ENCODE measurements around the gene LACTB. TPM values are rescaled to one million over a fixed set of nuclear protein-coding genes. Genes with fewer than 3 reads are reported as not detected.
"Not testable (repeated sequence)": the region's sequence is repeated elsewhere in the genome, so short reads cannot be mapped to it uniquely, and the experiment has no call there.

LACTB gene
- total and polyA plus RNA-seq, 11 donors, result 17.9 to 31.0 (median 22.7) TPM

- no peaks in the 10 kb centered on the region for H3K9me3 ChIP-seq
- ATAC-seq (no peak), DNase-seq (no peak)
- WGBS, 4 donors, result 84 to 92% (median 87%) methylated on average over 3 of the region's 3 CpGs
- no peak for TF ChIP-seq CTCF (IDR thresholded peaks at IDR 0.05)
- no peak for TF ChIP-seq POLR2A (IDR thresholded peaks at IDR 0.05)
- H3K27me3 ChIP-seq, result no peaks in the 10 kb centered on the region
- H3K4me3 ChIP-seq, result no peak overlapping the region
- intact Hi-C loops (cut with DNase I), result no loop called here
- no peak overlapping the region for H3K27ac ChIP-seq
- no peaks in the 10 kb centered on the region for H3K36me3 ChIP-seq
- peaks cover 0 to 7% (median 0%) of the 10 kb centered on the region in 12 donors for H3K4me1 ChIP-seq
Observed at GRCh38 chr15:63103416-63103815, 18.2 kb upstream of the LACTB start.

- 61 to 88% (median 69%) methylated on average over 7 of the region's 7 CpGs for WGBS, 4 donors
- Histone ChIP-seq H3K27me3 (no peaks in the 10 kb centered on the region), H3K4me3 (no peak overlapping the region), H3K4me1 (peaks cover 0 to 7% (median 0%) of the 10 kb centered on the region in 12 donors), H3K36me3 (no peaks in the 10 kb centered on the region), H3K9me3 (no peaks in the 10 kb centered on the region), H3K27ac (no peak overlapping the region)
- ATAC-seq (no peak), DNase-seq (no peak)
- intact Hi-C loops (cut with DNase I), result no loop called here
- no peak for TF ChIP-seq CTCF (IDR thresholded peaks at IDR 0.05)
- TF ChIP-seq POLR2A (IDR thresholded peaks at IDR 0.05), result no peak
Observed at GRCh38 chr15:63104727-63105126, 16.9 kb upstream of the LACTB start.

DNA sequence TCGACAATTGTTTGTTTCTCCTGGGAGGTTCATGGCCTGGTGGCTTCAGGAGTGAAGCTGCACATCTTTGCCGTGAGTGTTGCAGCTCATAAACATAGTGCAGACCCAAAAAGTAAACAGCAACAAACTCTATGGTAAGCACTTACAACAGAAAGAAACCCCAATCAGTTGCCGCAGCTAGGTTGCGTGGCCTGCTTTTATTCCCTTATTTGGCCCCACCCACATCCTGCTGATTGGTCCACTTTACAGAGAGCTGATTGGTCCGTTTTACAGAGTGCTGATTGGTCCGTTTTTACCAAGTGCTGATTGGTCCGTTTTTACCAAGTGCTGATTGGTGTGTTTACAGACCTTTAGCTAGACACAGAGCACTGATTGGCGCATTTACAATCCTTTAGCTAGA lies 16.3 kb upstream of the LACTB start:
- ATAC-seq; H3K4me3 ChIP-seq; H3K36me3 ChIP-seq; DNase-seq; H3K9me3 ChIP-seq; intact Hi-C loops (cut with DNase I); H3K4me1 ChIP-seq; H3K27ac ChIP-seq; H3K27me3 ChIP-seq: not testable (repeated sequence)
- WGBS, 4 donors, result 78 to 91% (median 81%) methylated on average over 8 of the region's 8 CpGs

- Histone ChIP-seq H3K27ac (peak overlapping the region in 1 of 12 donors; percentile 19), H3K4me3 (no peak overlapping the region), H3K4me1 (peaks cover 0 to 7% (median 0%) of the 10 kb centered on the region in 12 donors), H3K36me3 (no peaks in the 10 kb centered on the region), H3K9me3 (no peaks in the 10 kb centered on the region), H3K27me3 (no peaks in the 10 kb centered on the region)
- TF ChIP-seq POLR2A (IDR thresholded peaks at IDR 0.05), result no peak
- no peak for TF ChIP-seq CTCF (IDR thresholded peaks at IDR 0.05)
- intact Hi-C loops (cut with DNase I), result no loop called here
- 45 to 62% (median 52%) methylated on average over 9 of the region's 9 CpGs for WGBS, 4 donors
- ATAC-seq (peak; percentile 30 to 69 (median 47)), DNase-seq (peak in 1 of 5 donors; percentile 34)
Observed at GRCh38 chr15:63107895-63108546, 13.6 kb upstream of the LACTB start.

- ATAC-seq (no peak), DNase-seq (no peak)
- Histone ChIP-seq H3K9me3 (no peaks in the 10 kb centered on the region), H3K4me1 (peaks cover 0 to 7% (median 0%) of the 10 kb centered on the region in 12 donors), H3K27me3 (no peaks in the 10 kb centered on the region), H3K4me3 (no peak overlapping the region), H3K27ac (no peak overlapping the region), H3K36me3 (no peaks in the 10 kb centered on the region)
- TF ChIP-seq CTCF (IDR thresholded peaks at IDR 0.05) (no peak), POLR2A (IDR thresholded peaks at IDR 0.05) (no peak)
- intact Hi-C loops (cut with DNase I), result no loop called here
- WGBS, 4 donors, result 76 to 94% (median 90%) methylated on average over 2 of the region's 2 CpGs
Observed at GRCh38 chr15:63109498-63109897, 12.2 kb upstream of the LACTB start.

Data from heart left ventricle (tissue), 16 donors.